ENCODE results near the gene PRMT9. TPM values are rescaled to one million over a fixed set of nuclear protein-coding genes. Genes with fewer than 3 reads are reported as not detected.

Gene PRMT9
- total and polyA plus RNA-seq, 9 of the 15 experiments (the other 6 are each of a cell fraction or from before 2014, with no cell fraction given): 3.5 to 15.6 (median 7.2) TPM

- TF ChIP-seq DIDO1 (tag; IDR thresholded peaks at IDR 0.05; ENCODE audit: low read depth) (no peak), NR2C1 (IDR thresholded peaks at IDR 0.05) (no peak), NR2C1 (tag; IDR thresholded peaks at IDR 0.05) (no peak), RBM14 (IDR thresholded peaks at IDR 0.05; ENCODE audit: borderline replicate concordance, insufficient read depth, low read depth, low read length) (no peak)
- TF ChIP-seq, protein P1, sequence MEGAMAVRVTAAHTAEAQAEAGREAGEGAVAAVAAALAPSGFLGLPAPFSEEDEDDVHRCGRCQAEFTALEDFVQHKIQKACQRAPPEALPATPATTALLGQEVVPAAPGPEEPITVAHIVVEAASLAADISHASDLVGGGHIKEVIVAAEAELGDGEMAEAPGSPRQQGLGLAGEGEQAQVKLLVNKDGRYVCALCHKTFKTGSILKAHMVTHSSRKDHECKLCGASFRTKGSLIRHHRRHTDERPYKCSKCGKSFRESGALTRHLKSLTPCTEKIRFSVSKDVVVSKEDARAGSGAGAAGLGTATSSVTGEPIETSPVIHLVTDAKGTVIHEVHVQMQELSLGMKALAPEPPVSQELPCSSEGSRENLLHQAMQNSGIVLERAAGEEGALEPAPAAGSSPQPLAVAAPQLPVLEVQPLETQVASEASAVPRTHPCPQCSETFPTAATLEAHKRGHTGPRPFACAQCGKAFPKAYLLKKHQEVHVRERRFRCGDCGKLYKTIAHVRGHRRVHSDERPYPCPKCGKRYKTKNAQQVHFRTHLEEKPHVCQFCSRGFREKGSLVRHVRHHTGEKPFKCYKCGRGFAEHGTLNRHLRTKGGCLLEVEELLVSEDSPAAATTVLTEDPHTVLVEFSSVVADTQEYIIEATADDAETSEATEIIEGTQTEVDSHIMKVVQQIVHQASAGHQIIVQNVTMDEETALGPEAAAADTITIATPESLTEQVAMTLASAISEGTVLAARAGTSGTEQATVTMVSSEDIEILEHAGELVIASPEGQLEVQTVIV (CRISPR knock-in tag; IDR thresholded peaks at IDR 0.05; ENCODE audit: borderline replicate concordance): no peak
- no peak overlapping the region for H3K27ac ChIP-seq (ENCODE audit: extremely low read depth, low read depth, low read length)
- H3K9ac ChIP-seq (ENCODE audit: insufficient read depth in 1 of 2, low read depth in 2 of 2, low read length in 2 of 2): no peak overlapping the region
- peaks cover 15 to 17% of the 10 kb centered on the region in 2 experiments; a peak in 4 of 5 replicates for H3K27me3 ChIP-seq (ENCODE audit: control insufficient read depth in 2 of 2, insufficient read depth in 2 of 2, low read length in 2 of 2)
- DNase-seq (ENCODE audit: extremely low read depth in 1 of 4, low spot score in 3 of 4): no peak
- ChIA-PET CTCF (ENCODE audit: low intra/inter-chr PET ratio) (interaction anchor here (1.3 kb wide), 1 partner anchor 174 kb away, joined by 11 read pairs; no protein-coding TSS in a partner anchor), POLR2A (no interaction called here)
- H3K4me1 ChIP-seq (replicated peaks in 1 of 2; ENCODE audit: control insufficient read depth in 2 of 2, insufficient read depth in 2 of 2, low read length in 2 of 2): no peaks in the 10 kb centered on the region
- no peak overlapping the region for H3K4me3 ChIP-seq
- no peaks in the 10 kb centered on the region for H3K79me2 ChIP-seq (ENCODE audit: control insufficient read depth, insufficient read depth, low read length)
- H3K9me1 ChIP-seq (ENCODE audit: control insufficient read depth, insufficient read depth, low read length): no peaks in the 10 kb centered on the region
- ATAC-seq: no peak
- in situ Hi-C loops (cut with MboI) (no loop called here), intact Hi-C loops (cut with micrococcal nuclease) (loop anchor here (2.0 to 10.0 kb wide), 2 partner anchors 168 to 174 kb away; no protein-coding TSS in a partner anchor)
- WGBS (ENCODE audit: insufficient coverage, low coverage, missing lambda C conversion rate): 0% methylated on average over 3 of the region's 3 CpGs
- BruUV-seq (replicated peaks): no TSS peak
- no peaks in the 10 kb centered on the region for H3K9me3 ChIP-seq (replicated peaks; ENCODE audit: control insufficient read depth, insufficient read depth, low read depth, low read length)
- H3K4me2 ChIP-seq (ENCODE audit: insufficient read depth, low read length): no peak overlapping the region
- H3K36me3 ChIP-seq (ENCODE audit: control insufficient read depth, insufficient read depth, low read length): no peaks in the 10 kb centered on the region
- no peak for FAIRE-seq
- H4K20me1 ChIP-seq (replicated peaks; ENCODE audit: control insufficient read depth, insufficient read depth, low read length): no peaks in the 10 kb centered on the region
- no peak overlapping the region for H2AFZ ChIP-seq (ENCODE audit: low read depth, low read length)
Observed at GRCh38 chr4:147693218-147693617, 9.3 kb upstream of the PRMT9 start.

Measured in K562 (cell line).